Trophoblast cell (in vitro differentiated cells and primary cell): ENCODE measurements around the gene CNKSR3.

Experiments used
- DNase-seq, 2 donors: peaks; one replicate each; pipeline ENCODE4 v3.0.0-alpha.2; 2016
- H2AFZ ChIP-seq: 2 replicates; pipeline ENCODE4 v1.6.1; 2013; ENCODE audit warnings: low read length, moderate library complexity, mild to moderate bottlenecking; ENCODE audit not compliant: insufficient read depth, poor library complexity
- H2AK5ac ChIP-seq: 2 replicates; pipeline ENCODE4 v1.6.1; 2013; ENCODE audit warnings: mild to moderate bottlenecking, low read length
- H2BK120ac ChIP-seq: 2 replicates; pipeline ENCODE4 v1.6.1; 2013; ENCODE audit warnings: low read length, mild to moderate bottlenecking, moderate library complexity; ENCODE audit not compliant: insufficient read depth, poor library complexity
- H2BK12ac ChIP-seq: 2 replicates; pipeline ENCODE4 v1.6.1; 2013; ENCODE audit warnings: mild to moderate bottlenecking, low read length, moderate library complexity
- H2BK5ac ChIP-seq: 2 replicates; pipeline ENCODE4 v1.6.1; 2013; ENCODE audit warnings: low read length, low read depth, moderate library complexity, mild to moderate bottlenecking; ENCODE audit not compliant: poor library complexity
- H3K14ac ChIP-seq: 2 replicates; pipeline ENCODE4 v1.6.1; 2013; ENCODE audit warnings: mild to moderate bottlenecking, low read length
- H3K18ac ChIP-seq: 2 replicates; pipeline ENCODE4 v1.6.1; 2013; ENCODE audit warnings: mild to moderate bottlenecking, low read length
- H3K23ac ChIP-seq: 2 replicates; pipeline ENCODE4 v1.6.1; 2013; ENCODE audit warnings: low read length
- H3K27ac ChIP-seq: 2 replicates; pipeline ENCODE4 v1.5.1; 2013; ENCODE audit warnings: low read depth, mild to moderate bottlenecking, inconsistent platforms, low read length, moderate library complexity
- H3K27me3 ChIP-seq: 2 replicates; pipeline ENCODE4 v1.6.1; 2013; ENCODE audit warnings: inconsistent platforms, mild to moderate bottlenecking, low read length, moderate library complexity; ENCODE audit not compliant: insufficient read depth
- H3K36me3 ChIP-seq, 2 experiments: 1 replicate in 1 of 2; 2 replicates in 1 of 2; pipeline ENCODE4 v1.6.1; 2013; ENCODE audit warnings: low read length in 2 of 2, mild to moderate bottlenecking in 2 of 2, moderate library complexity in 1 of 2; ENCODE audit not compliant: insufficient read depth in 2 of 2, control insufficient read depth in 1 of 2
- H3K4ac ChIP-seq: 2 replicates; pipeline ENCODE4 v1.6.1; 2013; ENCODE audit warnings: low read depth, mild to moderate bottlenecking, low read length, moderate library complexity
- H3K4me1 ChIP-seq, 2 experiments: 1 replicate in 1 of 2; 2 replicates in 1 of 2; pipeline ENCODE4 v1.6.1; 2013; ENCODE audit warnings: low read length in 2 of 2, mild to moderate bottlenecking in 2 of 2, moderate library complexity in 1 of 2; ENCODE audit not compliant: insufficient read depth in 2 of 2, control insufficient read depth in 1 of 2
- H3K4me2 ChIP-seq: 2 replicates; pipeline ENCODE4 v1.6.1; 2013; ENCODE audit warnings: inconsistent platforms, mild to moderate bottlenecking, low read length, moderate library complexity
- H3K4me3 ChIP-seq: 2 replicates; pipeline ENCODE4 v1.5.1; 2013; ENCODE audit warnings: mild to moderate bottlenecking, low read depth, low read length, inconsistent platforms
- H3K79me1 ChIP-seq: one replicate; pipeline ENCODE4 v1.6.1; 2013; ENCODE audit warnings: low read length
- H3K79me2 ChIP-seq: 2 replicates; pipeline ENCODE4 v1.6.1; 2013; ENCODE audit warnings: low read length, mild to moderate bottlenecking; ENCODE audit not compliant: control insufficient read depth, insufficient read depth, poor library complexity
- H3K9ac ChIP-seq: 2 replicates; pipeline ENCODE4 v1.6.1; 2013; ENCODE audit warnings: mild to moderate bottlenecking, low read length
- H3K9me3 ChIP-seq: 2 replicates; pipeline ENCODE4 v1.6.1; 2013; ENCODE audit warnings: low read depth, mild to moderate bottlenecking, control low read depth, inconsistent platforms, low read length; ENCODE audit not compliant: insufficient read depth
- H4K12ac ChIP-seq: 2 replicates; pipeline ENCODE4 v1.6.1; 2013; ENCODE audit warnings: low read depth, mild to moderate bottlenecking, low read length, moderate library complexity
- H4K8ac ChIP-seq: 2 replicates; pipeline ENCODE4 v1.6.1; 2013; ENCODE audit warnings: low read depth, mild to moderate bottlenecking, low read length, moderate library complexity
- H4K91ac ChIP-seq: one replicate; pipeline ENCODE4 v1.6.1; 2013; ENCODE audit warnings: low read depth, mild to moderate bottlenecking, low read length, moderate library complexity
- WGBS: extraction: QIAGEN DNeasy Blood & Tissue Kit; methylation state at CpG from one replicate; pipeline ENCODE4 v1.1.7; 2013; ENCODE audit warnings: missing lambda C conversion rate; ENCODE audit not compliant: insufficient read length, insufficient coverage; ENCODE audit errors: extremely low coverage; 5-methylcytosine and 5-hydroxymethylcytosine counted together

CNKSR3 gene

GRCh38 chr6:154504102-154504501, 6.4 kb downstream of the CNKSR3 start:
- H4K91ac ChIP-seq = no peak overlapping the region
- no peak overlapping the region for H3K27ac ChIP-seq
- H3K4me3 ChIP-seq = no peak overlapping the region
- no peak overlapping the region for H2AK5ac ChIP-seq
- H3K18ac ChIP-seq = no peak overlapping the region
- DNase-seq = no peak
- no peaks in the 10 kb centered on the region for H3K79me1 ChIP-seq
- no peak overlapping the region for H3K4me2 ChIP-seq
- no CpG with 5 or more reads among the region's 4 CpGs for WGBS
- no peak overlapping the region for H2BK5ac ChIP-seq
- no peak overlapping the region for H3K23ac ChIP-seq
- no peak overlapping the region for H4K8ac ChIP-seq
- H2AFZ ChIP-seq = no peak overlapping the region
- H3K9me3 ChIP-seq = no peaks in the 10 kb centered on the region
- H3K36me3 ChIP-seq = no peaks in the 10 kb centered on the region
- H3K14ac ChIP-seq = no peak overlapping the region
- H2BK120ac ChIP-seq = no peak overlapping the region
- H2BK12ac ChIP-seq = no peak overlapping the region
- H3K9ac ChIP-seq = no peak overlapping the region
- H3K4me1 ChIP-seq = peaks cover 3 to 5% of the 10 kb centered on the region in 2 experiments
- H3K4ac ChIP-seq = no peak overlapping the region
- no peaks in the 10 kb centered on the region for H3K79me2 ChIP-seq
- no peaks in the 10 kb centered on the region for H3K27me3 ChIP-seq
- no peak overlapping the region for H4K12ac ChIP-seq

DNA sequence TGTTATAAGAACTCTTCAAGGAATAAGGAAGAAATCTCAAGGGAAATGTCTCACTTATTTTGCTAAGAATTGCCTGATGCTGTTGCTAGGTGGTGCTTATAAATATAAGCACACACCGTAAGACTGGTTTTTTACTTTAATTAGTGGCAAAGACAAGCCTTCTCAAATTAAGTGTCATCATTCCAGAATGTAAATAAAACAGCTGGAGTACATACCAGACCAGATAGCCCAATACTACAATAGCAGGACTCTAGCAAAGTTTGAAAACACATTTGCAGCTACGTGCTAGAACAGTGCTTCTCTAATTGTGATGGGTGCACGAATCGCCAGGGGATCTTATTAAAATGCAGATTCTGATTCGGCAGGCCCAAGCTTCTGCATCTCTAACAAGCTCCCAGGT, 6.8 kb downstream of the CNKSR3 start:
- Histone ChIP-seq H3K27ac (no peak overlapping the region), H2AFZ (no peak overlapping the region), H4K12ac (no peak overlapping the region), H3K4me2 (no peak overlapping the region), H3K23ac (no peak overlapping the region), H3K4ac (no peak overlapping the region), H3K79me1 (no peaks in the 10 kb centered on the region), H2BK5ac (no peak overlapping the region), H3K14ac (no peak overlapping the region), H3K4me3 (no peak overlapping the region), H2AK5ac (no peak overlapping the region), H3K4me1 (peaks cover 1 to 3% of the 10 kb centered on the region in 2 experiments), H2BK12ac (no peak overlapping the region), H3K18ac (no peak overlapping the region), H3K79me2 (no peaks in the 10 kb centered on the region), H3K9me3 (no peaks in the 10 kb centered on the region), H4K8ac (no peak overlapping the region), H3K9ac (no peak overlapping the region), H3K27me3 (no peaks in the 10 kb centered on the region), H4K91ac (no peak overlapping the region), H2BK120ac (no peak overlapping the region), H3K36me3 (no peaks in the 10 kb centered on the region)
- DNase-seq = no peak
- WGBS = no CpG with 5 or more reads among the region's 5 CpGs

GRCh38 chr6:154502553-154502952, 7.9 kb downstream of the CNKSR3 start:
- Histone ChIP-seq H3K23ac (no peak overlapping the region), H3K4me1 (no peaks in the 10 kb centered on the region), H4K12ac (no peak overlapping the region), H3K9ac (no peak overlapping the region), H3K9me3 (no peaks in the 10 kb centered on the region), H2BK120ac (no peak overlapping the region), H2AFZ (no peak overlapping the region), H3K79me1 (no peaks in the 10 kb centered on the region), H3K4me2 (no peak overlapping the region), H3K4ac (no peak overlapping the region), H2BK12ac (no peak overlapping the region), H3K79me2 (no peaks in the 10 kb centered on the region), H2BK5ac (no peak overlapping the region), H4K8ac (no peak overlapping the region), H3K27me3 (no peaks in the 10 kb centered on the region), H3K14ac (no peak overlapping the region), H3K4me3 (no peak overlapping the region), H3K18ac (no peak overlapping the region), H3K27ac (no peak overlapping the region), H2AK5ac (no peak overlapping the region), H3K36me3 (no peaks in the 10 kb centered on the region), H4K91ac (no peak overlapping the region)
- no peak for DNase-seq
- WGBS = no CpG with 5 or more reads among the region's 7 CpGs

GRCh38 chr6:154501578-154501868, 9.0 kb downstream of the CNKSR3 start:
- Histone ChIP-seq H3K14ac (no peak overlapping the region), H3K9ac (no peak overlapping the region), H4K8ac (no peak overlapping the region), H3K18ac (no peak overlapping the region), H3K4me1 (no peaks in the 10 kb centered on the region), H3K27me3 (no peaks in the 10 kb centered on the region), H3K23ac (no peak overlapping the region), H2AFZ (no peak overlapping the region), H4K91ac (no peak overlapping the region), H4K12ac (no peak overlapping the region), H3K79me1 (no peaks in the 10 kb centered on the region), H3K9me3 (no peaks in the 10 kb centered on the region), H3K4me2 (no peak overlapping the region), H3K4ac (no peak overlapping the region), H3K27ac (no peak overlapping the region), H2BK120ac (no peak overlapping the region), H3K4me3 (no peak overlapping the region), H3K36me3 (no peaks in the 10 kb centered on the region), H2BK5ac (no peak overlapping the region), H3K79me2 (no peaks in the 10 kb centered on the region), H2AK5ac (no peak overlapping the region), H2BK12ac (no peak overlapping the region)
- WGBS = no CpG with 5 or more reads among the region's 4 CpGs
- no peak for DNase-seq
